ENCODE data around the gene JAG2.

DNA sequence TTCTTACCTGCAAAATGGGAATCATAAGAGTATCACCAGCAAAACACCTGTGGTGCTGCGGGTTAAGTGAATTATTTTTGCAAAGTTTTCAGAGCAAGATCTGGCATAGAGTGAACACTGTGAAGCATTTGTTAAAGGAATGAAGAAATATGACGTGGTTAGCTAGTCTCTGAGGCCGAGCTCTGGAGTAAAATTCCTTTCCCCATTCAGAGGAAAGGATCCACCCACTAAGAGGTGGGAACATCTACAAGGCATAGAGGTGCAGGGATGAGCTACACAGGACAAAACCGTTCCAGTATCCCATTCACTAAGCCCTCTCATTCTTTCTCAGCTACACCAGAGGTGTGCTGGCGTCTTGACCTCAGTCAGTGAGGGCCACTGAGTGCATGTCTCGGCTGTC lies 48.5 kb downstream of the JAG2 start:
- no peak for TF ChIP-seq CTCF (IDR thresholded peaks at IDR 0.05)
- TF ChIP-seq POLR2AphosphoS5 (IDR thresholded peaks at IDR 0.05), result no peak
